Measurements from ENCODE around the gene DNAJC13. TPM values are rescaled to one million over a fixed set of nuclear protein-coding genes. Genes with fewer than 3 reads are reported as not detected.

The DNAJC13 gene
- total and polyA plus RNA-seq, 7 donors, result 9.0 to 55.9 (median 33.2) TPM

DNA sequence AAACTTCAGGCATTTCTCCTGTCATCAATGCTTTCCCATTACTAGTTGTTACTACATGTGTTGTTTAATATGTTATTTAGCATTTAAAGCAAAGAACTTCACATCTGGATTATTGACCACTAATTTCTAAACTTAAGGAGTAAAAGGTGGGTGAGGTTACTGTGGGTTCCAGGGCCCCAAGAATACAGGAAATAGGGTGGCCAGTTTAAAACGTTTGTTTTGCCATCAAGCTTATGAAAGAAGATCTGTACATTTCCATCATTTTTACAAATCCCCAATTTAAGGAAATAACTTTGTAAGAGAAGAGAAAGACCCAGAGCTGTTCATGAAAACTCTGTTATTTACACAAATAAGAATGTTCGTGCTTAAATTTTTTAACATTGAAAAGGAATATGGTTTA, 125.3 kb downstream of the DNAJC13 start:
- intact Hi-C loops (cut with DNase I), result no loop called here
- no peak overlapping the region for H3K4me3 ChIP-seq
- no peaks in the 10 kb centered on the region for H3K9me3 ChIP-seq
- no peaks in the 10 kb centered on the region for H3K4me1 ChIP-seq
- peaks cover 0 to 42% (median 14%) of the 10 kb centered on the region in 4 donors for H3K36me3 ChIP-seq
- H3K27me3 ChIP-seq, result no peaks in the 10 kb centered on the region
- 54 to 57% methylated on average over 2 of the region's 2 CpGs for WGBS, 2 donors
- TF ChIP-seq POLR2A (IDR thresholded peaks at IDR 0.05) (no peak), EP300 (IDR thresholded peaks at IDR 0.05) (no peak), POLR2AphosphoS5 (IDR thresholded peaks at IDR 0.05) (no peak)
- TF ChIP-seq, protein P1, sequence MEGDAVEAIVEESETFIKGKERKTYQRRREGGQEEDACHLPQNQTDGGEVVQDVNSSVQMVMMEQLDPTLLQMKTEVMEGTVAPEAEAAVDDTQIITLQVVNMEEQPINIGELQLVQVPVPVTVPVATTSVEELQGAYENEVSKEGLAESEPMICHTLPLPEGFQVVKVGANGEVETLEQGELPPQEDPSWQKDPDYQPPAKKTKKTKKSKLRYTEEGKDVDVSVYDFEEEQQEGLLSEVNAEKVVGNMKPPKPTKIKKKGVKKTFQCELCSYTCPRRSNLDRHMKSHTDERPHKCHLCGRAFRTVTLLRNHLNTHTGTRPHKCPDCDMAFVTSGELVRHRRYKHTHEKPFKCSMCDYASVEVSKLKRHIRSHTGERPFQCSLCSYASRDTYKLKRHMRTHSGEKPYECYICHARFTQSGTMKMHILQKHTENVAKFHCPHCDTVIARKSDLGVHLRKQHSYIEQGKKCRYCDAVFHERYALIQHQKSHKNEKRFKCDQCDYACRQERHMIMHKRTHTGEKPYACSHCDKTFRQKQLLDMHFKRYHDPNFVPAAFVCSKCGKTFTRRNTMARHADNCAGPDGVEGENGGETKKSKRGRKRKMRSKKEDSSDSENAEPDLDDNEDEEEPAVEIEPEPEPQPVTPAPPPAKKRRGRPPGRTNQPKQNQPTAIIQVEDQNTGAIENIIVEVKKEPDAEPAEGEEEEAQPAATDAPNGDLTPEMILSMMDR (IDR thresholded peaks at IDR 0.05), result no peak
- H3K27ac ChIP-seq, result no peak overlapping the region
- no peak for DNase-seq

DNA sequence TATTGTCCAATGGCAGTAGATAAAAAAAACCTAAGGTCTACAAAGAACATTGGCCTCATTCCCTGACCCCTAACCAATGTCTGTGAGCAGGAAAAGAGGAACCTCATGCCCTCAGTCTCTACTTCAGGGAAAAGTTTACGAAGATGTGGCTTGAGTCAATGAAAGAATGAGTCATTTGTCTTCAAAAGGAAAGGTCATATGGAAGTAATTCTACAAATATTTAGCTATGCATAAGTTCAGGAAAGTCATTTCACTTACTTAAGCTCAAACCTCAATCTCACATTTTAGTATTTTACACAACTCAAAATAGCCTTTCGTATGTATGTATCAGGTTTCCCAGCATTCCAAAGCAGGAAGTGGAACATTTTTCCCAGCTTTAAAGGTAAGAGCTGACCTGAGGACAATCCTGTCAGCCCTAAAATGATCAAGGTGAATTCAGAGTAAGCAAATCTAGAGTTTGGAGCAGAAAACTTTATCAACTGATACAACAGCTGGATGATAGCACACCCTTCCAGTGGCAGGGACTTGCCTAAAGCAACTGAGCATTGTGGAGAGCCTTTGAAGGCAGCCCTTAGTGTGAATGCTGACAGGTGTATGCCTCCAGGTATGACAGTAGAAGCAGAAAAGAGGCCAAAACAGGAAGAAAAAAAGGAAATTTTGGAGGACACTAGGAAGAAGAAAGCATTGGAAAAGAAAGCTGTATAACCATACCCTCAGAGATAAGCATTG, 125.9 kb downstream of the DNAJC13 start:
- no peak overlapping the region for H3K27ac ChIP-seq
- no peaks in the 10 kb centered on the region for H3K27me3 ChIP-seq
- DNase-seq, result no peak
- H3K9me3 ChIP-seq, result no peaks in the 10 kb centered on the region
- H3K4me3 ChIP-seq, result no peak overlapping the region
- H3K4me1 ChIP-seq, result no peaks in the 10 kb centered on the region
- peaks cover 0 to 36% (median 11%) of the 10 kb centered on the region in 4 donors for H3K36me3 ChIP-seq
- intact Hi-C loops (cut with DNase I), result no loop called here
- no peak for TF ChIP-seq EP300 (IDR thresholded peaks at IDR 0.05)
- WGBS, 2 donors, result 23 to 49% methylated on average over 2 of the region's 2 CpGs

DNA sequence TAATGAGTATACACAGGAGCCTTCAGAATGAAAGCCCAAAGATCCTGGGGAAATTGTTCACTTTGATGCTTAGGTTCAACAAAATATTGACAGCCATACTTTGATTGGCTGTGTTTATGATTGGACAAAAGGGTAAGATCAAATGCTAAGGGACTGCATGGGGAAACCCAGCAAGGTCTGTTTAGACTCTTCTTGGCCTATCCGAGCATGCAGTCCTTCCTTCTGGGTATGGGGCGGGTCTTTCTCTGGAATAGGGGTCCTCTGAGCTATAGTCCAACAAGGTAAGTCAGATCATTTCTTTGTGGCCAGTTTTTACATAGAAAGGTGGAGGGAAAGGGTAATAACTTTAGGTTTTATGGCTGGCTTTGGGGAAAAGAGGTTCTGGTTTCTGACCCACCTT, 126.8 kb downstream of the DNAJC13 start:
- Histone ChIP-seq H3K27me3 (no peaks in the 10 kb centered on the region), H3K4me1 (no peaks in the 10 kb centered on the region), H3K9me3 (no peaks in the 10 kb centered on the region), H3K27ac (no peak overlapping the region), H3K4me3 (no peak overlapping the region), H3K36me3 (peaks cover 0 to 26% (median 8%) of the 10 kb centered on the region in 4 donors)
- no peak for TF ChIP-seq EP300 (IDR thresholded peaks at IDR 0.05)
- no peak for TF ChIP-seq POLR2A (IDR thresholded peaks at IDR 0.05)
- no peak for TF ChIP-seq POLR2AphosphoS5 (IDR thresholded peaks at IDR 0.05)
- TF ChIP-seq, protein P1 (IDR thresholded peaks at IDR 0.05), result no peak
- intact Hi-C loops (cut with DNase I), result no loop called here
- WGBS, 2 donors, result 91 to 97% methylated on average over 2 of the region's 2 CpGs
- no peak for DNase-seq

DNA sequence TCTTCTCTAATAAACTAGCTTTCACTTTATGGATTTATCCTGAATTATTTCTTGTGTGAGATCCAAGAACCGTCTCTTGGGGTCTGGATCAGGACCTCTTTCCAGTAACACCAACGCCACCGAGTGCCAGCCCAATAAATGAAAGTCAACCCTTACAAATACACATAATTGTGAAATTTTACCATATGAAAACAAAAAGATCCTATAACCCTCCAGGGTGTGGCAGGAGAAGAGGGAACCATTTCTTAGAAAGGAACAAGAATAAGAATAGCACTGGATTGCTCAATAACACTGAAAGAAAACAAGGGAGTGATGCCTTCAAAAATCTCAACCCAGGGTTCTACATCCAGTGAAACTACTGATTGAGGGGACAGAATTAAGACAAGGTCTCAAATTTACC, 128.2 kb downstream of the DNAJC13 start:
- intact Hi-C loops (cut with DNase I), result no loop called here
- H3K4me3 ChIP-seq, result no peak overlapping the region
- TF ChIP-seq POLR2A (IDR thresholded peaks at IDR 0.05) (no peak), POLR2AphosphoS5 (IDR thresholded peaks at IDR 0.05) (no peak), EP300 (IDR thresholded peaks at IDR 0.05) (no peak)
- TF ChIP-seq, protein P1 (IDR thresholded peaks at IDR 0.05), result no peak
- H3K36me3 ChIP-seq, result peaks cover 0 to 13% (median 6%) of the 10 kb centered on the region in 4 donors
- no peaks in the 10 kb centered on the region for H3K4me1 ChIP-seq
- DNase-seq, result no peak
- 79 to 88% methylated on average over 3 of the region's 3 CpGs for WGBS, 2 donors
- no peak overlapping the region for H3K27ac ChIP-seq
- no peaks in the 10 kb centered on the region for H3K9me3 ChIP-seq
- no peaks in the 10 kb centered on the region for H3K27me3 ChIP-seq

DNA sequence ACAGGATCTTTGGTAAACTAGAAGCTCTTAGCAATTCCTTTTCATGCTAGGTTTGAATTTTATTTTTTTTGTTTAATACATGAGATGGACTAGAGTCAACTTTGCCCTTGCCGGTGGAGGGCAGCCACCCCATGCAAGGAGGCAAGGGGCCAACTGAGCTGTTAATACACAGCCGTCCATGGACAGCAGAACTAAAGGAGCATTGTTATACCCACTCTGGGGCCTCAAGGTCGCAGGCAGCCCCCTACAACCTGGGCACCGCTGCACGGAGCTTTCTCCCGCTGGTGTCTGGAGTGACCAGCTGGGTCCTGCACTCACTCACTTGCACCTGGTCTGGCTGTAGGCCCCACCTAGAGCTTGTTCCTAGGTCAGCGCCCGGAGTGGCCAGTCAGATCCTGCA, 131.9 kb downstream of the DNAJC13 start:
- no peaks in the 10 kb centered on the region for H3K9me3 ChIP-seq
- no peak overlapping the region for H3K4me3 ChIP-seq
- H3K27ac ChIP-seq, result no peak overlapping the region
- H3K27me3 ChIP-seq, result no peaks in the 10 kb centered on the region
- no peak for TF ChIP-seq POLR2AphosphoS5 (IDR thresholded peaks at IDR 0.05)
- no peak for TF ChIP-seq POLR2A (IDR thresholded peaks at IDR 0.05)
- TF ChIP-seq, protein P1 (IDR thresholded peaks at IDR 0.05), result no peak
- TF ChIP-seq EP300 (IDR thresholded peaks at IDR 0.05), result no peak
- 94 to 95% methylated on average over 8 of the region's 8 CpGs for WGBS, 2 donors
- no peaks in the 10 kb centered on the region for H3K4me1 ChIP-seq
- no peaks in the 10 kb centered on the region for H3K36me3 ChIP-seq
- intact Hi-C loops (cut with DNase I), result no loop called here
- DNase-seq, result no peak

All from sigmoid colon (tissue), 7 donors.